ENCODE measurements around the gene FABP6.

The FABP6 gene

GRCh38 chr5:160286947-160287346, 57.6 kb downstream of the FABP6 start:
- no peak for DNase-seq (ENCODE audit: low read depth)
- no peak overlapping the region for H3K4me3 ChIP-seq (replicated peaks; ENCODE audit: low read depth, low read length)
- TF ChIP-seq, protein P1, sequence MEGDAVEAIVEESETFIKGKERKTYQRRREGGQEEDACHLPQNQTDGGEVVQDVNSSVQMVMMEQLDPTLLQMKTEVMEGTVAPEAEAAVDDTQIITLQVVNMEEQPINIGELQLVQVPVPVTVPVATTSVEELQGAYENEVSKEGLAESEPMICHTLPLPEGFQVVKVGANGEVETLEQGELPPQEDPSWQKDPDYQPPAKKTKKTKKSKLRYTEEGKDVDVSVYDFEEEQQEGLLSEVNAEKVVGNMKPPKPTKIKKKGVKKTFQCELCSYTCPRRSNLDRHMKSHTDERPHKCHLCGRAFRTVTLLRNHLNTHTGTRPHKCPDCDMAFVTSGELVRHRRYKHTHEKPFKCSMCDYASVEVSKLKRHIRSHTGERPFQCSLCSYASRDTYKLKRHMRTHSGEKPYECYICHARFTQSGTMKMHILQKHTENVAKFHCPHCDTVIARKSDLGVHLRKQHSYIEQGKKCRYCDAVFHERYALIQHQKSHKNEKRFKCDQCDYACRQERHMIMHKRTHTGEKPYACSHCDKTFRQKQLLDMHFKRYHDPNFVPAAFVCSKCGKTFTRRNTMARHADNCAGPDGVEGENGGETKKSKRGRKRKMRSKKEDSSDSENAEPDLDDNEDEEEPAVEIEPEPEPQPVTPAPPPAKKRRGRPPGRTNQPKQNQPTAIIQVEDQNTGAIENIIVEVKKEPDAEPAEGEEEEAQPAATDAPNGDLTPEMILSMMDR (IDR thresholded peaks at IDR 0.05; ENCODE audit: low read length, missing control alignments), result no peak

GRCh38 chr5:160287378-160288051, 58.2 kb downstream of the FABP6 start:
- TF ChIP-seq, protein P1 (IDR thresholded peaks at IDR 0.05; ENCODE audit: low read length, missing control alignments), result no peak
- H3K4me3 ChIP-seq (replicated peaks; ENCODE audit: low read depth, low read length), result no peak overlapping the region
- peak; percentile 33 for DNase-seq (ENCODE audit: low read depth)

All from fibroblast of pulmonary artery (primary cell).